ENCODE measurements around the gene YWHAQ.
"Not testable (repeated sequence)": the region's sequence is repeated elsewhere in the genome, so short reads cannot be mapped to it uniquely, and the experiment has no call there.

The YWHAQ gene

DNA sequence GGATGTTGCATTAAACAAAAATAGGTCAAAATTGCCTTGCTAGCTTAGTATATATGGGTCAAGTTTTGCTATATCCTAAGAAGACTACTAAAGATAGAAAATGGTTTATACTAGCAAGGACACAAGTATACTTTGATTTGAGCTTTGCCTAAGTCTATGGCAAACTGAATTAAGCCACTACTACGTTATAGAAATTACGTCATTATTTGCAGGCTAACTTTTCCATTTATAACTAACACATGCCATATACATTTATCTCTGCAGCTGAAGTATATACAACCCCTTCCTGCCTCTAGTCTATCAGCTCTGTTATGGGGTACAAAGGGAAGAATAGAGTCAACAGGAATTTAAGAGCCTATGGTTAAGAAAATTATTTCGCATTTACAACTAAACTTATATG, 16.2 kb downstream of the YWHAQ start:
- H3K18ac ChIP-seq (ENCODE audit: low read length) = no peak overlapping the region
- no CpG with 5 or more reads among the region's 3 CpGs for WGBS (ENCODE audit: extremely low coverage, insufficient coverage, low lambda C conversion rate)
- H3K56ac ChIP-seq (ENCODE audit: low read length) = no peak overlapping the region
- H4K5ac ChIP-seq (ENCODE audit: low read length) = no peak overlapping the region
- no peak overlapping the region for H3K4ac ChIP-seq (ENCODE audit: low read depth, low read length)
- no peak overlapping the region for H2BK120ac ChIP-seq (ENCODE audit: low read depth, low read length)
- H3K79me1 ChIP-seq (ENCODE audit: low read length) = peaks cover 15% of the 10 kb centered on the region
- H2BK15ac ChIP-seq (replicated peaks; ENCODE audit: low read depth) = no peak overlapping the region
- no peak overlapping the region for H3K4me3 ChIP-seq (ENCODE audit: low read length)
- H4K8ac ChIP-seq (ENCODE audit: low read depth, low read length) = no peak overlapping the region
- H2AK5ac ChIP-seq (ENCODE audit: low read length) = no peak overlapping the region
- H3K4me1 ChIP-seq (ENCODE audit: control insufficient read depth, low read depth, low read length) = no peaks in the 10 kb centered on the region
- peaks cover 85% of the 10 kb centered on the region for H3K79me2 ChIP-seq (ENCODE audit: control insufficient read depth, insufficient read depth, low read length)
- no peaks in the 10 kb centered on the region for H3K36me3 ChIP-seq (ENCODE audit: control insufficient read depth, insufficient read depth, low read length)
- H3K9ac ChIP-seq (ENCODE audit: low read length) = no peak overlapping the region
- DNase-seq = no peak
- no peak overlapping the region for H3K27ac ChIP-seq (ENCODE audit: low read depth, low read length)
- H3K23ac ChIP-seq (ENCODE audit: low read length) = no peak overlapping the region
- H3K4me2 ChIP-seq (ENCODE audit: low read length) = no peak overlapping the region
- H2BK5ac ChIP-seq (ENCODE audit: low read length) = no peak overlapping the region
- H3K27me3 ChIP-seq (ENCODE audit: insufficient read depth, low read length, poor library complexity) = no peaks in the 10 kb centered on the region

DNA sequence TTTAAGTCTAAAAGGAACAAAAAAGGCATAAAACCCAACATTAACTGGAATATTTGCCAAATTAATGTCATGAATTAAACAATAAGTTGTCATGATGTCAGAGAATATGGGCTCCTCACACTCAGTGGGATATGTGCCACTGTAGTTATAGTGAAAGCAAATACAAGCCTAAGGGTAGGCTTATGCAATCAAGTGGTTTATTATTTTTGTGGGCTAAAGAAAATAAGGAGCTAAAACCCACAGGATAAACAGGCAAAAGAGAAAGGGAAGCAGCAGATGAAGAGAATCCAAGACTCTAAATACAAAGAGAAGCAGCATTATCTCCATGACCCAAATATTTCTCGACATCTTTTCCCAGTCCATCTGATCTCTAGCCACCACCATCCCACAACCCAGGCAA, 17.5 kb downstream of the YWHAQ start:
- no peak overlapping the region for H3K9ac ChIP-seq (ENCODE audit: low read length)
- WGBS (ENCODE audit: extremely low coverage, insufficient coverage, low lambda C conversion rate) = no CpG with 5 or more reads among the region's 1 CpG

DNA sequence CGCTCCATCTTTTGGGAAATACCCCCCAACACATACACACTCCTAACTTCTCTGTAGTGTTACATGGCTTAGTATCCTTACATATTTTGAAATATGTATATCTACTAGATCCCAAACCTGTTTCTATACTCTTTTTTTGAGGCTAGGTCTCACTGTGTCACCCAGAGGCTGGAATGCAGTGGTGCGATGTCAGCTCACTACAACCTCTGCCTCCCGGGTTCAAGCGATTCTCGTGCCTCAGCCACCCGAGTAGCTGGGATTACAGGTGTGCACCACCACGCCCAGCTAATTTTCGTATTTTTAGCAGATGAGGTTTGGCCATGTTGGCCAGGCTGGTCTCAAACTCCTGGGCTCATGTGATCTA, 19.3 kb downstream of the YWHAQ start:
- H3K4me2 ChIP-seq (ENCODE audit: low read length); H3K4me3 ChIP-seq (ENCODE audit: low read length); H3K27me3 ChIP-seq (ENCODE audit: insufficient read depth, low read length, poor library complexity); H3K4me1 ChIP-seq (ENCODE audit: control insufficient read depth, low read depth, low read length); H3K4ac ChIP-seq (ENCODE audit: low read depth, low read length); H4K5ac ChIP-seq (ENCODE audit: low read length); H2BK120ac ChIP-seq (ENCODE audit: low read depth, low read length); H4K8ac ChIP-seq (ENCODE audit: low read depth, low read length); H3K9ac ChIP-seq (ENCODE audit: low read length); H2BK5ac ChIP-seq (ENCODE audit: low read length); H3K18ac ChIP-seq (ENCODE audit: low read length); H2BK15ac ChIP-seq (replicated peaks; ENCODE audit: low read depth); H2AK5ac ChIP-seq (ENCODE audit: low read length); H3K23ac ChIP-seq (ENCODE audit: low read length); DNase-seq; H3K36me3 ChIP-seq (ENCODE audit: control insufficient read depth, insufficient read depth, low read length); H3K56ac ChIP-seq (ENCODE audit: low read length); H3K27ac ChIP-seq (ENCODE audit: low read depth, low read length): not testable (repeated sequence)
- WGBS (ENCODE audit: extremely low coverage, insufficient coverage, low lambda C conversion rate) = no CpG with 5 or more reads among the region's 8 CpGs
- Histone ChIP-seq H3K79me1 (ENCODE audit: low read length) (peaks cover 12% of the 10 kb centered on the region), H3K79me2 (ENCODE audit: control insufficient read depth, insufficient read depth, low read length) (peaks cover 87% of the 10 kb centered on the region)

More for the DNA sequence above, 17.5 kb downstream of the YWHAQ start:
- Histone ChIP-seq H4K5ac (ENCODE audit: low read length) (no peak overlapping the region), H3K23ac (ENCODE audit: low read length) (no peak overlapping the region), H3K18ac (ENCODE audit: low read length) (no peak overlapping the region), H3K4ac (ENCODE audit: low read depth, low read length) (no peak overlapping the region), H3K4me1 (ENCODE audit: control insufficient read depth, low read depth, low read length) (no peaks in the 10 kb centered on the region), H2BK15ac (replicated peaks; ENCODE audit: low read depth) (no peak overlapping the region), H2BK5ac (ENCODE audit: low read length) (no peak overlapping the region), H3K79me1 (ENCODE audit: low read length) (peaks cover 15% of the 10 kb centered on the region), H3K56ac (ENCODE audit: low read length) (no peak overlapping the region), H2BK120ac (ENCODE audit: low read depth, low read length) (no peak overlapping the region), H3K36me3 (ENCODE audit: control insufficient read depth, insufficient read depth, low read length) (no peaks in the 10 kb centered on the region), H2AK5ac (ENCODE audit: low read length) (no peak overlapping the region), H3K27ac (ENCODE audit: low read depth, low read length) (no peak overlapping the region), H3K4me3 (ENCODE audit: low read length) (no peak overlapping the region), H4K8ac (ENCODE audit: low read depth, low read length) (no peak overlapping the region), H3K79me2 (ENCODE audit: control insufficient read depth, insufficient read depth, low read length) (peaks cover 84% of the 10 kb centered on the region), H3K27me3 (ENCODE audit: insufficient read depth, low read length, poor library complexity) (no peaks in the 10 kb centered on the region), H3K4me2 (ENCODE audit: low read length) (no peak overlapping the region)
- no peak for DNase-seq

DNA sequence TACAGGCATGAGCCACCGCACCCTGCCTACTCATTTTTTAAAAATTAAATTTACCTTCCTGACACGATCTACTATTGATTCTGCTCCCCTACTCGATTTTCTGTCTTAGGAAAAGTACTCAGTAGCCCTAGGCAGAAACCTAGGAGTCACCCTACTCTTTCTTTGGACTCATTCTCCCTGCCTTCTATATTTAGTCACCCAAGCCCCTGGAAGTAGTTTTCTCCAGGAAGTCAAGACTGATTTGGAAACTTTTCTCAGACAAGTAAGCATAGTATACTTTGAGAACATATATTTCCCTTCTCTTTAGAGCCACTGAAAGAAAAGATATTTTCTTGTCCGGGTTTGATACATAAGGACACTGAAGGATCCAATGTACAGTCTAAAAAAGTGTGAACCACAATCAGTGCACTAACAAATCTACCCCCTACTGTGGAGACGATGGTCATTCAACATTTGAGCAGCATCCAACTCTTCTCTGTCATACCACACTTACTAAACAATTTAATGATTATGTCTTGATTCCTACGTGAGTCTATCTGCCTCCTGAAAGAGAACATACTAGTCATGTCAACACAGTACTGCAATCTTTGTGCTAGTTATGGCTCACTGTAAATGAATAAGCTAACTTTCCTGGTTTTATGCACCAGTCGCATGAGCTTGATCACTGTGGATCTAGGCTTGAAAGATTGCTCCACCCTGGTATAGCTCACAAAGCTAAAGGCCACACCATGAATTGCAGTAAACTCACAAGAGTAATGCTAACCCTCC, 19.8 kb downstream of the YWHAQ start:
- peaks cover 88% of the 10 kb centered on the region for H3K79me2 ChIP-seq (ENCODE audit: control insufficient read depth, insufficient read depth, low read length)
- H3K79me1 ChIP-seq (ENCODE audit: low read length) = peaks cover 12% of the 10 kb centered on the region
- H3K56ac ChIP-seq (ENCODE audit: low read length) = no peak overlapping the region
- no peak overlapping the region for H3K27ac ChIP-seq (ENCODE audit: low read depth, low read length)
- no peak overlapping the region for H2BK5ac ChIP-seq (ENCODE audit: low read length)
- no peak overlapping the region for H3K23ac ChIP-seq (ENCODE audit: low read length)
- no peak overlapping the region for H4K5ac ChIP-seq (ENCODE audit: low read length)
- no peak overlapping the region for H3K4me2 ChIP-seq (ENCODE audit: low read length)
- no peak overlapping the region for H4K8ac ChIP-seq (ENCODE audit: low read depth, low read length)
- H3K27me3 ChIP-seq (ENCODE audit: insufficient read depth, low read length, poor library complexity) = no peaks in the 10 kb centered on the region
- no peak for DNase-seq
- no peak overlapping the region for H2AK5ac ChIP-seq (ENCODE audit: low read length)
- H3K9ac ChIP-seq (ENCODE audit: low read length) = no peak overlapping the region
- H3K4me3 ChIP-seq (ENCODE audit: low read length) = no peak overlapping the region
- no peak overlapping the region for H2BK120ac ChIP-seq (ENCODE audit: low read depth, low read length)
- H3K18ac ChIP-seq (ENCODE audit: low read length) = no peak overlapping the region
- WGBS (ENCODE audit: extremely low coverage, insufficient coverage, low lambda C conversion rate) = no CpG with 5 or more reads among the region's 7 CpGs
- no peak overlapping the region for H2BK15ac ChIP-seq (replicated peaks; ENCODE audit: low read depth)
- H3K4me1 ChIP-seq (ENCODE audit: control insufficient read depth, low read depth, low read length) = no peaks in the 10 kb centered on the region
- no peak overlapping the region for H3K4ac ChIP-seq (ENCODE audit: low read depth, low read length)
- H3K36me3 ChIP-seq (ENCODE audit: control insufficient read depth, insufficient read depth, low read length) = no peaks in the 10 kb centered on the region

DNA sequence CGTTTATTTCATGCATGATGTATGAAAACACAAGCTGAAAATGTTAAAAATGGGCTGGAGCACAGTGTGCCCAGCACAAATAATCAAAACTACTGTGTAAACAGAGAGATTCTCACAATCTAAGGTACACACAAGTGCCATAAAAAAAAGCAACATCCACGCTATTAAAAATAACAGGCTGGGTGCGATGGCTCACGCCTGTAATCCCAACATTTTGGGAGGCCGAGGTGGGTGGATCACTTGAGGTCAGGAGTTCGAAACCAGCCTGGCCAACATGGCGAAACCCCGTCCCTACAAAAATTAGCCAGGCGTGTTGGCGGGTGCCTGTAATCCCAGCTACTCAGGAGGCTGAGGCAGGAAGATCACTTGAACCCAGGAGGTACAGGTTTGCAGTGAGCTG, 22.3 kb downstream of the YWHAQ start:
- not testable (repeated sequence) for H2BK5ac ChIP-seq (ENCODE audit: low read length); H2BK120ac ChIP-seq (ENCODE audit: low read depth, low read length); H4K5ac ChIP-seq (ENCODE audit: low read length); H3K4me3 ChIP-seq (ENCODE audit: low read length); H3K4ac ChIP-seq (ENCODE audit: low read depth, low read length); H4K8ac ChIP-seq (ENCODE audit: low read depth, low read length); H3K9ac ChIP-seq (ENCODE audit: low read length); H2AK5ac ChIP-seq (ENCODE audit: low read length); DNase-seq; H3K4me1 ChIP-seq (ENCODE audit: control insufficient read depth, low read depth, low read length); H3K18ac ChIP-seq (ENCODE audit: low read length); H3K27ac ChIP-seq (ENCODE audit: low read depth, low read length); H3K56ac ChIP-seq (ENCODE audit: low read length); H3K27me3 ChIP-seq (ENCODE audit: insufficient read depth, low read length, poor library complexity); H2BK15ac ChIP-seq (replicated peaks; ENCODE audit: low read depth); H3K23ac ChIP-seq (ENCODE audit: low read length); H3K4me2 ChIP-seq (ENCODE audit: low read length); H3K36me3 ChIP-seq (ENCODE audit: control insufficient read depth, insufficient read depth, low read length)
- Histone ChIP-seq H3K79me2 (ENCODE audit: control insufficient read depth, insufficient read depth, low read length) (peaks cover 87% of the 10 kb centered on the region), H3K79me1 (ENCODE audit: low read length) (peaks cover 10% of the 10 kb centered on the region)
- WGBS (ENCODE audit: extremely low coverage, insufficient coverage, low lambda C conversion rate) = no CpG with 5 or more reads among the region's 10 CpGs

DNA sequence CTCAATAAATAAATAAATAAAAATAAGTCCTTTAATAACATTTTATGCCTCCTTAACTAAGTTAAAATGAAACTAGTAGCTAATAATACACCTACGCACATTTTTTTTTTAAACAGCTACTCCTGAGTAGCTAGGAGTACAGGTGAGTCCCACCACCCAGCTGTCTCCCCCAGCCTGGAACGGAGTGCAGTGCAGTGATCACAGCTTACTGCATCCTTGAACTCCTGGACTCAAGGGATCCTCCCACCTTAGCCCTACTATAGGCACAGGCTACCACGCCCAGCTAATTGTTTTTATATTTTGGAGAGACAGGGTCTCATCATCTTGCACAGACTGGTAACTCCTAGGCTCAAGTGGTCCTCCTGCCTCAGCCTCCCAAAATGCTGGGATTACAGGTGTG, 28.4 kb downstream of the YWHAQ start:
- Histone ChIP-seq H2BK15ac (replicated peaks; ENCODE audit: low read depth) (no peak overlapping the region), H3K56ac (ENCODE audit: low read length) (no peak overlapping the region), H2BK5ac (ENCODE audit: low read length) (no peak overlapping the region), H3K4me1 (ENCODE audit: control insufficient read depth, low read depth, low read length) (no peaks in the 10 kb centered on the region), H4K8ac (ENCODE audit: low read depth, low read length) (no peak overlapping the region), H3K4me2 (ENCODE audit: low read length) (no peak overlapping the region), H3K4ac (ENCODE audit: low read depth, low read length) (no peak overlapping the region), H3K4me3 (ENCODE audit: low read length) (no peak overlapping the region), H2AK5ac (ENCODE audit: low read length) (no peak overlapping the region), H3K79me1 (ENCODE audit: low read length) (peaks cover 12% of the 10 kb centered on the region), H2BK120ac (ENCODE audit: low read depth, low read length) (no peak overlapping the region), H3K23ac (ENCODE audit: low read length) (no peak overlapping the region), H4K5ac (ENCODE audit: low read length) (no peak overlapping the region), H3K79me2 (ENCODE audit: control insufficient read depth, insufficient read depth, low read length) (peaks cover 72% of the 10 kb centered on the region), H3K36me3 (ENCODE audit: control insufficient read depth, insufficient read depth, low read length) (peaks cover 2% of the 10 kb centered on the region), H3K9ac (ENCODE audit: low read length) (no peak overlapping the region), H3K27me3 (ENCODE audit: insufficient read depth, low read length, poor library complexity) (no peaks in the 10 kb centered on the region), H3K27ac (ENCODE audit: low read depth, low read length) (no peak overlapping the region), H3K18ac (ENCODE audit: low read length) (no peak overlapping the region)
- DNase-seq = no peak
- no CpG with 5 or more reads among the region's 3 CpGs for WGBS (ENCODE audit: extremely low coverage, insufficient coverage, low lambda C conversion rate)

Measured in mesendoderm (in vitro differentiated cells).